A549 (cell line): ENCODE data around the gene IRGQ.

ENCODE experiments used
- CEBPB ChIP-seq, 2 experiments: fragments of >200 bp in 1 of 2; sonication (Bioruptor Twin) in 1 of 2; formaldehyde crosslinking in 1 of 2; IDR thresholded peaks; 2 replicates each; pipeline ENCODE4 v1.6.1; 2012 to 2016
- CHD2 ChIP-seq: fragments of 150-350 bp; IDR thresholded peaks from 2 replicates; pipeline ENCODE4 v1.6.1; 2014; ENCODE audit warnings: low read length; ENCODE audit not compliant: partially characterized antibody
- EP300 ChIP-seq, 2 experiments: fragments of >200 bp; sonication (Bioruptor Twin); formaldehyde crosslinking; IDR thresholded peaks; 2 replicates in 1 of 2; 3 replicates in 1 of 2; pipeline ENCODE4 v1.6.1; 2016 to 2017
- JUNB ChIP-seq: fragments of >200 bp; sonication (Bioruptor Twin); formaldehyde crosslinking; IDR thresholded peaks from 2 replicates; pipeline ENCODE4 v1.6.1; 2016
- KDM1A ChIP-seq: fragments of 200-600 bp; sonication (generic); IDR thresholded peaks from 2 replicates; pipeline ENCODE4 v1.6.1; 2016; ENCODE audit warnings: low read depth, mild to moderate bottlenecking
- MAFK ChIP-seq: fragments of 450-650 bp; IDR thresholded peaks from 2 replicates; pipeline ENCODE4 v1.6.1; 2014; ENCODE audit not compliant: partially characterized antibody
- MAZ ChIP-seq: fragments of 150-350 bp; IDR thresholded peaks from 2 replicates; pipeline ENCODE4 v1.6.1; 2014; ENCODE audit warnings: antibody characterized with exemption, low read depth, low read length, borderline replicate concordance
- RCOR1 ChIP-seq: fragments of 150-350 bp; IDR thresholded peaks from 2 replicates; pipeline ENCODE4 v1.6.1; 2014; ENCODE audit warnings: antibody characterized with exemption, low read length, low read depth
- TF ChIP-seq, protein P1 (sequence below): fragments of >200 bp; sonication (Bioruptor Twin); formaldehyde crosslinking; IDR thresholded peaks from 3 replicates; pipeline ENCODE4 v1.5.1; 2016
- TF ChIP-seq, protein P2 (sequence below): fragments of 150-350 bp; IDR thresholded peaks from 2 replicates; pipeline ENCODE4 v1.6.1; 2014; ENCODE audit warnings: low read depth, mild to moderate bottlenecking, low read length
- TF ChIP-seq, protein P3 (sequence below): IDR thresholded peaks from 2 replicates; pipeline ENCODE4 v1.6.1; 2012
- TF ChIP-seq, protein P4 (sequence below): fragments of 250-450 bp; sonication (Bioruptor Pico); IDR thresholded peaks from 2 replicates; pipeline ENCODE4 v1.5.0; 2020; ENCODE audit warnings: low read depth, mild to moderate bottlenecking, moderate library complexity

DNA sequence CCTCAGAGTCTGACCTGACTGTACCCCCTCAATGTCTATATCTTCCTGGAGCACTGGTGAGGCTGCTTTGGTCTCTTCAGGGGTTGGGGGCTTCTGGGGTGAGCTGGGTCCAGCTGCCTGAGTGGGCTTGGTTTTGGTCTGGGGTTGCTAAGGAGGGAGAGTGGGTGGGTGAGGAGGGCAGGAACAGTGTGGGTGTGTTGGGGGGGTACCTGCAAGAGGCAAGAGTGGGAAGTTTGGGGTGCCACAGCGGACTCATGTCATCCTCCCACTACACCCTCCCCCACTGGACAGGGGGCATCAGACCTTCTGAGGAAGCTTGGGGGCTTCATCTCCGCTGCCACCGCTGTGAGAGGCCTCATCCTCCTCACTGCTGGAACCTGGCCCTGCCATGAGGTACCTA lies 49.4 kb downstream of the IRGQ start:
- TF ChIP-seq, protein P1, sequence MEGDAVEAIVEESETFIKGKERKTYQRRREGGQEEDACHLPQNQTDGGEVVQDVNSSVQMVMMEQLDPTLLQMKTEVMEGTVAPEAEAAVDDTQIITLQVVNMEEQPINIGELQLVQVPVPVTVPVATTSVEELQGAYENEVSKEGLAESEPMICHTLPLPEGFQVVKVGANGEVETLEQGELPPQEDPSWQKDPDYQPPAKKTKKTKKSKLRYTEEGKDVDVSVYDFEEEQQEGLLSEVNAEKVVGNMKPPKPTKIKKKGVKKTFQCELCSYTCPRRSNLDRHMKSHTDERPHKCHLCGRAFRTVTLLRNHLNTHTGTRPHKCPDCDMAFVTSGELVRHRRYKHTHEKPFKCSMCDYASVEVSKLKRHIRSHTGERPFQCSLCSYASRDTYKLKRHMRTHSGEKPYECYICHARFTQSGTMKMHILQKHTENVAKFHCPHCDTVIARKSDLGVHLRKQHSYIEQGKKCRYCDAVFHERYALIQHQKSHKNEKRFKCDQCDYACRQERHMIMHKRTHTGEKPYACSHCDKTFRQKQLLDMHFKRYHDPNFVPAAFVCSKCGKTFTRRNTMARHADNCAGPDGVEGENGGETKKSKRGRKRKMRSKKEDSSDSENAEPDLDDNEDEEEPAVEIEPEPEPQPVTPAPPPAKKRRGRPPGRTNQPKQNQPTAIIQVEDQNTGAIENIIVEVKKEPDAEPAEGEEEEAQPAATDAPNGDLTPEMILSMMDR: no peak
- TF ChIP-seq MAZ (no peak), RCOR1 (no peak), MAFK (no peak), EP300 (IDR thresholded peaks at IDR 0.05) (no peak), KDM1A (no peak), CHD2 (no peak), JUNB (no peak), CEBPB (IDR thresholded peaks at IDR 0.05) (no peak)
- TF ChIP-seq, protein P2, sequence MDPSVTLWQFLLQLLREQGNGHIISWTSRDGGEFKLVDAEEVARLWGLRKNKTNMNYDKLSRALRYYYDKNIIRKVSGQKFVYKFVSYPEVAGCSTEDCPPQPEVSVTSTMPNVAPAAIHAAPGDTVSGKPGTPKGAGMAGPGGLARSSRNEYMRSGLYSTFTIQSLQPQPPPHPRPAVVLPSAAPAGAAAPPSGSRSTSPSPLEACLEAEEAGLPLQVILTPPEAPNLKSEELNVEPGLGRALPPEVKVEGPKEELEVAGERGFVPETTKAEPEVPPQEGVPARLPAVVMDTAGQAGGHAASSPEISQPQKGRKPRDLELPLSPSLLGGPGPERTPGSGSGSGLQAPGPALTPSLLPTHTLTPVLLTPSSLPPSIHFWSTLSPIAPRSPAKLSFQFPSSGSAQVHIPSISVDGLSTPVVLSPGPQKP: no peak
- TF ChIP-seq, protein P3, sequence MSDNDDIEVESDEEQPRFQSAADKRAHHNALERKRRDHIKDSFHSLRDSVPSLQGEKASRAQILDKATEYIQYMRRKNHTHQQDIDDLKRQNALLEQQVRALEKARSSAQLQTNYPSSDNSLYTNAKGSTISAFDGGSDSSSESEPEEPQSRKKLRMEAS: no peak
- TF ChIP-seq, protein P4, sequence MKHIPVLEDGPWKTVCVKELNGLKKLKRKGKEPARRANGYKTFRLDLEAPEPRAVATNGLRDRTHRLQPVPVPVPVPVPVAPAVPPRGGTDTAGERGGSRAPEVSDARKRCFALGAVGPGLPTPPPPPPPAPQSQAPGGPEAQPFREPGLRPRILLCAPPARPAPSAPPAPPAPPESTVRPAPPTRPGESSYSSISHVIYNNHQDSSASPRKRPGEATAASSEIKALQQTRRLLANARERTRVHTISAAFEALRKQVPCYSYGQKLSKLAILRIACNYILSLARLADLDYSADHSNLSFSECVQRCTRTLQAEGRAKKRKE (CRISPR knock-in tag): no peak
